PC-3 (cell line): ENCODE results near the gene SLC6A17. TPM values are rescaled to one million over a fixed set of nuclear protein-coding genes. Genes with fewer than 3 reads are reported as not detected.

Experiments
- ATAC-seq: fragments of 200-7000 bp; cut with Tn5 transposase; 2 replicates; pipeline ENCODE4 v1.9.1; 2020; ENCODE audit warnings: mild to moderate bottlenecking, moderate library complexity
- BruUV-seq: library from RNA; stranded (reverse); fragments of 400-500 nt; replicated peaks from 2 replicates; lab custom pipeline; 2021; lab: Mats Ljungman, UMichigan
- CTCF ChIA-PET: fragments of 300-600 bp; sonication (Branson Sonifier 250); formaldehyde crosslinking; loops from one replicate; lab custom pipeline; 2022; ENCODE audit warnings: antibody characterized with exemption; lab: Charles Lee
- POLR2A ChIA-PET: fragments of 300-600 bp; sonication (Branson Sonifier 250); formaldehyde crosslinking; loops from one replicate; lab custom pipeline; 2022; ENCODE audit warnings: antibody characterized with exemption; ENCODE audit not compliant: unreplicated experiment; lab: Charles Lee
- DNase-seq: peaks from one replicate; pipeline ENCODE4 v3.0.0-alpha.2; 2015
- H2AFZ ChIP-seq: fragments of 300-600 bp; sonication (generic); 2 replicates; pipeline ENCODE4 v1.6.0; 2016; ENCODE audit warnings: antibody characterized with exemption, low read length
- H3F3A ChIP-seq: fragments of 300-600 bp; sonication (generic); one replicate; pipeline ENCODE4 v1.6.0; 2017; ENCODE audit warnings: antibody characterized with exemption, low read length, control low read depth, mild to moderate bottlenecking; ENCODE audit not compliant: unreplicated experiment
- H3K27ac ChIP-seq: fragments of 300-600 bp; sonication (generic); 2 replicates; pipeline ENCODE4 v1.5.1; 2016; ENCODE audit warnings: mild to moderate bottlenecking, low read length
- H3K27me3 ChIP-seq: fragments of 300-600 bp; sonication (generic); 2 replicates; pipeline ENCODE4 v1.6.1; 2016; ENCODE audit warnings: low read length, mixed read lengths
- H3K36me3 ChIP-seq: fragments of 300-600 bp; sonication (generic); 2 replicates; pipeline ENCODE4 v1.6.1; 2016; ENCODE audit warnings: low read depth, mixed run types, low read length, mixed read lengths
- H3K4me1 ChIP-seq: fragments of 300-600 bp; sonication (generic); 2 replicates; pipeline ENCODE4 v1.5.1; 2016; ENCODE audit warnings: low read length; ENCODE audit not compliant: insufficient read depth
- H3K4me2 ChIP-seq: fragments of 300-600 bp; sonication (generic); 2 replicates; pipeline ENCODE4 v1.6.0; 2016; ENCODE audit warnings: low read length
- H3K4me3 ChIP-seq: fragments of 300-600 bp; sonication (generic); 2 replicates; pipeline ENCODE4 v1.5.1; 2016; ENCODE audit warnings: mild to moderate bottlenecking, low read length, mixed read lengths
- H3K79me2 ChIP-seq: fragments of 300-600 bp; sonication (generic); 2 replicates; pipeline ENCODE4 v1.6.1; 2017; ENCODE audit warnings: low read length, mixed read lengths
- H3K9ac ChIP-seq: fragments of 300-600 bp; sonication (generic); 2 replicates; pipeline ENCODE4 v1.6.0; 2016; ENCODE audit warnings: mild to moderate bottlenecking, low read length
- H3K9me2 ChIP-seq: fragments of 300-600 bp; sonication (generic); replicated peaks from 2 replicates; pipeline ENCODE4 v1.6.1; 2016; ENCODE audit warnings: mixed run types, low read length, mixed read lengths
- H3K9me3 ChIP-seq: fragments of 300-600 bp; sonication (generic); 2 replicates; pipeline ENCODE4 v1.6.1; 2016; ENCODE audit warnings: low read length, mixed read lengths
- H4K20me1 ChIP-seq: fragments of 300-600 bp; sonication (generic); 2 replicates; pipeline ENCODE4 v1.6.1; 2016; ENCODE audit warnings: low read length, mixed read lengths
- CTCF ChIP-seq: fragments of 300-600 bp; sonication (generic); conservative IDR thresholded peaks from 2 replicates; pipeline ENCODE4 v1.5.1; 2017; ENCODE audit warnings: antibody characterized with exemption, low read depth, mild to moderate bottlenecking, low read length
- EZH2 ChIP-seq: fragments of 300-600 bp; sonication (generic); IDR thresholded peaks from one replicate; pipeline ENCODE4 v1.6.1; 2017; ENCODE audit warnings: antibody characterized with exemption, mild to moderate bottlenecking, low read length; ENCODE audit not compliant: unreplicated experiment
- EZH2phosphoT487 ChIP-seq: fragments of 300-600 bp; sonication (generic); IDR thresholded peaks from 2 replicates; pipeline ENCODE4 v1.6.1; 2018; ENCODE audit warnings: mild to moderate bottlenecking, antibody characterized with exemption, low read length, borderline replicate concordance
- intact Hi-C: fragments of 100-400 bp; cut with micrococcal nuclease; formaldehyde crosslinking; loops from 2 replicates; pipeline ENCODE4 v1.9.0; 2023
- total RNA-seq: library from RNA; depleted of rRNA; stranded (reverse); fragments of >200 nt; gene quantifications from 2 replicates; pipeline ENCODE4 v1.2.3, GENCODE V29; 2014

SLC6A17 gene
- total RNA-seq, 1 experiment from 2014 or later, result not detected

GRCh38 chr1:110159168-110159567 is 8.9 kb downstream of the SLC6A17 start:
- ChIA-PET POLR2A (no interaction called here), CTCF (no interaction called here)
- H2AFZ ChIP-seq, result no peak overlapping the region
- H3K79me2 ChIP-seq, result no peaks in the 10 kb centered on the region
- no peak overlapping the region for H3K4me2 ChIP-seq
- H4K20me1 ChIP-seq, result no peaks in the 10 kb centered on the region
- H3K9ac ChIP-seq, result no peak overlapping the region
- peaks cover 58% of the 10 kb centered on the region for H3K27me3 ChIP-seq
- intact Hi-C loops, result no loop called here
- DNase-seq, result no peak
- H3K9me2 ChIP-seq, result no peaks in the 10 kb centered on the region
- no peaks in the 10 kb centered on the region for H3F3A ChIP-seq
- H3K9me3 ChIP-seq, result no peaks in the 10 kb centered on the region
- no peaks in the 10 kb centered on the region for H3K4me1 ChIP-seq
- TF ChIP-seq EZH2phosphoT487 (no peak), EZH2 (no peak), CTCF (no peak)
- H3K27ac ChIP-seq, result no peak overlapping the region
- ATAC-seq, result no peak
- no TSS peak for BruUV-seq
- H3K4me3 ChIP-seq, result no peak overlapping the region
- H3K36me3 ChIP-seq, result no peaks in the 10 kb centered on the region

- H3K9me3 ChIP-seq, result no peaks in the 10 kb centered on the region
- H3K36me3 ChIP-seq, result no peaks in the 10 kb centered on the region
- peaks cover 65% of the 10 kb centered on the region for H3K27me3 ChIP-seq
- no peak for TF ChIP-seq EZH2phosphoT487
- TF ChIP-seq CTCF, result no peak
- no peak for TF ChIP-seq EZH2
- ATAC-seq, result no peak
- ChIA-PET POLR2A (no interaction called here), CTCF (no interaction called here)
- H3F3A ChIP-seq, result no peaks in the 10 kb centered on the region
- no peak for DNase-seq
- H4K20me1 ChIP-seq, result no peaks in the 10 kb centered on the region
- no peak overlapping the region for H2AFZ ChIP-seq
- H3K79me2 ChIP-seq, result no peaks in the 10 kb centered on the region
- BruUV-seq, result no TSS peak
- H3K4me1 ChIP-seq, result no peaks in the 10 kb centered on the region
- intact Hi-C loops, result no loop called here
- H3K9ac ChIP-seq, result no peak overlapping the region
- H3K4me3 ChIP-seq, result no peak overlapping the region
- no peak overlapping the region for H3K4me2 ChIP-seq
- H3K27ac ChIP-seq, result no peak overlapping the region
- H3K9me2 ChIP-seq, result no peaks in the 10 kb centered on the region
Measured at GRCh38 chr1:110160538-110161100, 10.3 kb downstream of the SLC6A17 start.

- no peaks in the 10 kb centered on the region for H3K79me2 ChIP-seq
- no peaks in the 10 kb centered on the region for H3K4me1 ChIP-seq
- H3K27me3 ChIP-seq, result peaks cover 70% of the 10 kb centered on the region
- no TSS peak for BruUV-seq
- H3K27ac ChIP-seq, result no peak overlapping the region
- no peaks in the 10 kb centered on the region for H3F3A ChIP-seq
- H3K4me3 ChIP-seq, result no peak overlapping the region
- no peak overlapping the region for H2AFZ ChIP-seq
- intact Hi-C loops, result no loop called here
- H3K36me3 ChIP-seq, result no peaks in the 10 kb centered on the region
- H3K4me2 ChIP-seq, result no peak overlapping the region
- ATAC-seq (no peak), DNase-seq (no peak)
- H4K20me1 ChIP-seq, result no peaks in the 10 kb centered on the region
- POLR2A ChIA-PET, result no interaction called here
- CTCF ChIA-PET, result no interaction called here
- no peaks in the 10 kb centered on the region for H3K9me2 ChIP-seq
- no peak overlapping the region for H3K9ac ChIP-seq
- TF ChIP-seq CTCF (no peak), EZH2 (no peak), EZH2phosphoT487 (no peak)
- no peaks in the 10 kb centered on the region for H3K9me3 ChIP-seq
Measured at GRCh38 chr1:110161165-110161564, 10.9 kb downstream of the SLC6A17 start.
